Prostate gland (tissue), 2 donors: ENCODE results near the gene MEPCE.

Experiments used
- CTCF ChIP-seq, 4 experiments: fragments of 200-600 bp in 2 of 4; fragments of 450-650 bp in 2 of 4; sonication (generic) in 2 of 4; IDR thresholded peaks; 1 replicate in 3 of 4; 2 replicates in 1 of 4; pipeline ENCODE4 v1.5.1; 2016 to 2019; ENCODE audit warnings: antibody characterized with exemption in 4 of 4, mild to moderate bottlenecking in 2 of 4, moderate library complexity in 2 of 4
- POLR2A ChIP-seq: fragments of 450-650 bp; IDR thresholded peaks from one replicate; pipeline ENCODE4 v1.6.1; 2016; ENCODE audit warnings: antibody characterized with exemption, mild to moderate bottlenecking
- POLR2AphosphoS5 ChIP-seq: sonication (generic); formaldehyde crosslinking; IDR thresholded peaks from one replicate; pipeline ENCODE4 v1.6.1; 2017; ENCODE audit warnings: antibody characterized with exemption

GRCh38 chr7:100428199-100428966 is 1.2 kb upstream of the MEPCE start, which contains the start of gene ZCWPW1:
- TF ChIP-seq CTCF (IDR thresholded peaks at IDR 0.05) (peak in 1 of 4 experiments; percentile 10), POLR2A (peak; percentile 100), POLR2AphosphoS5 (peak; percentile 90)
